ENCODE data around the gene PTDSS2.
"Not testable (repeated sequence)": the region's sequence is repeated elsewhere in the genome, so short reads cannot be mapped to it uniquely, and the experiment has no call there.

DNA sequence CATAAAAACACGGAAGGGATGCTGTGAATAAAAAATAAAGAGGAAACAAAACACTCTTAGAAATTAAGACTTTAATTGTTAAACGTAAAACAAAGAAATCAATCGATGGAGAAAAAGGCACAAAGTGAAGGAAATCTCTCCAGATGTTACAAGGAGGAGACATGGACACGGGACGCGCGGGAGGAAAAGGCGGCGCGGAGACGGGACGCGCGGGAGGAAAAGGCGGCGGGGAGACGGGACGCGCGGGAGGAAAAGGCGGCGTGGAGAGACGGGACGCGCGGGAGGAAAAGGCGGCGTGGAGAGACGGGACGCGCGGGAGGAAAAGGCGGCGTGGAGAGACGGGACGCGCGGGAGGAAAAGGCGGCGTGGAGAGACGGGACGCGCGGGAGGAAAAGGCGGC lies 25.3 kb upstream of the PTDSS2 start:
- TF ChIP-seq EZH2phosphoT487 (IDR thresholded peaks at IDR 0.05; ENCODE audit: borderline replicate concordance); CTCF (conservative IDR thresholded peaks at IDR 0.05; ENCODE audit: low read length): not testable (repeated sequence)
